Left kidney (tissue), 2 donors: ENCODE results near the gene TUBB4B. TPM values are rescaled to one million over a fixed set of nuclear protein-coding genes. Genes with fewer than 3 reads are reported as not detected.
A peak's percentile ranks its signal among the peaks of the same experiment; 100 is the strongest.

Source experiments
- DNase-seq: peaks from one replicate; pipeline ENCODE4 v3.0.0-alpha.2; 2013
- polyA plus RNA-seq: library from polyadenylated mRNA; unstranded; fragments of 120-200 nt; gene quantifications from one replicate; pipeline ENCODE4 v1.2.1, GENCODE V29; 2013; ENCODE audit not compliant: insufficient read length

The TUBB4B gene
- polyA plus RNA-seq, 1 donor = 345 TPM

- no peak for DNase-seq
Measured at GRCh38 chr9:137224830-137225694, 16.0 kb upstream of the TUBB4B start, which contains the start of gene CYSRT1. Gene CYSRT1 (plus strand): TSS chr9:137225174. CDS start chr9:137225622, 448 bp downstream.

DNA sequence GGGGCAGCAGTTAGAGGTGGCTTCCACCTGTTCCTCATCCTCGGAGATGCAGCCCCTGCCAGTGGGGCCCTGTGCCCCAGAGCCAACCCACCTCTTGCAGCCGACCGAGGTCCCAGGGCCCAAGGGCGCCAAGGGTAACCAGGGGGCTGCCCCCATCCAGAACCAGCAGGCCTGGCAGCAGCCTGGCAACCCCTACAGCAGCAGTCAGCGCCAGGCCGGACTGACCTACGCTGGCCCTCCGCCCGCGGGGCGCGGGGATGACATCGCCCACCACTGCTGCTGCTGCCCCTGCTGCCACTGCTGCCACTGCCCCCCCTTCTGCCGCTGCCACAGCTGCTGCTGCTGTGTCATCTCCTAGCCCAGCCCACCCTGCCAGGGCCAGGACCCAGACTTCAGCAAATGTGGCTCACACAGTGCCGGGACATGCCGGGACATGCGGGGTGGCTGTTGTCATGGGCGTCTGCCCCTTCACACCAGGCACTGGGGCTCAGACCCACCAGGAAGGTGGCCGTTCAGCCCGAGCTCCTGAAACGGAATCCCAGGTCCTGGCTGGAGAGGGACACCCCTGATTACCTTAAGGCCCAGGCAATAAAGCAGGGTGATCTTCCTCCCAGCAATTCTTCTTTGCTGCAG lies 15.3 kb upstream of the TUBB4B start:
- DNase-seq = no peak

GRCh38 chr9:137226338-137227053 lies 14.6 kb upstream of the TUBB4B start:
- no peak for DNase-seq

DNA sequence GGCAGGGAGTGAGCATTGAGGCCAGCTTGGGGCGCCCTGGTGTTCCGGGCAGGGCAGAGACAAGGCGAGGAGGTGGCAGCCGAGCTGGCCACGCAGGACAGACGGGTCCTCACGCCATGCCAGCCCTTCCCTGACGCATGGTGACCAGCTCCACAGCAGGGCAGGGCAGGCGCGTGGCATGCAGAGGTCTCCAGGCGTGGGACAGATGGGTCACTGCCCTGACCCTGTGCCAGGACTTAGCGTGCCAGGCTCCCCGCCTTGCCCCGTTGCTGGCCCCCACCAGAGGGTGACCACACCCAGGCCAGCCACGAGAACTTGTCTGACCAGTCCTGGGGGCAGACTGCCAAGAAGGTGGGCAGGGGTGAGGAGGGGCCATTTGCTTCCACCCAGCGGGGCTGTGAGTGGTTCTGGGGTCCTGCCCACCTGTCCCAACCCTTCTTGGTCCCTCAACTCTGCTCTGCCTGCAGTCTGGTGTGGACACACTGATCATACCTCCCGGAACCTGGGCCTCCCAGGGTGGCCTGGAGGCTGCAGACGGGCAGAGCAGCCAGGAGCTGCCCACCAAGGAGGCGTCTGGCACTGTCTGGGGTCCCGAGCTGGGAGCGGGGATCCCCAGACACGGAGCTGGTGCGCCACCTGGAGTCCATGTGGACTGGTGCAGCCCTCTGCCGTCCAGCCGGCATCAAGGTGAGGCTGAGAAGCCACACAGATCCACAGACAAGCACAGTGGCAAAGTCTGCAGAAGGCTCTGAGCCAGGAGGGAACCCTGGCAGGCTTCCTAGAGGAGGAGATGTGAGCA lies 13.8 kb upstream of the TUBB4B start, which contains the start of gene RNF224:
Gene RNF224, plus strand, starts transcription at position 449 of the 799 bp plus-strand sequence. CDS start 834 bp downstream, outside the sequence.
- DNase-seq = peak; percentile 68

DNA sequence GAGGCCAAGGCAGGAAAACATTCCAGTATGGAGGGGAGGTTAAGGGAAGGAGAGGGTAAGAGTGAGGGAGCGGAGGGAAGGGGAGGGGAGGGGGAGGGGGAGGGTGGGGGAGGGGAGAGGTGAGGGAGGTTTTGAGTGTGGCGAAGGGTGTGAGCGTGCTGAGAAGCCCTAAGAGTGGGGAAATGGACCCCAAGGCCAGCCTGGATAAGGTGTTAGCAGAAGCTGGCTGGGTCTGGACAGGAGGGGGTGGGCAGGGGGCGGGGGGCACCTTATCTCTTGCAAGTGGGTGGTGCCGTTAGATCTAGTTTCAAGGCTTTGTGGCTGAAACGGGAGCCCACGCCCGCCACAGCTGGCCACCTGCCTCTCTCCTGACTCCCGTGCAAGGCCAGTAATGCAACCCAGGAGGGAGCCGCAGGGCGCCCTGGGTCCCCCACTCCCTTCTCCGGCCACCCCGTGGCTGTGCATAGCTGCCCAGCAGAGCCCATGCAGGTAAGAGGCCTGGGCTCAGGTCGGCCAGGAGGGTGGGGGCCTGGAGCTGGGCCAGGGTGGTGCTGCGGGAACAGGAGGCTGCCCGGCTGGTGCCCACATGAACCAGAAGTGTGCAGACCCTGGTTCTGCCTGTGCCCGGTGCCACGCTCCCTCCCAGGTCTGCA lies 13.1 kb upstream of the TUBB4B start:
- no peak for DNase-seq

- no peak for DNase-seq
Measured at GRCh38 chr9:137228506-137228967, 12.6 kb upstream of the TUBB4B start.

GRCh38 chr9:137228968-137229896 lies 11.9 kb upstream of the TUBB4B start:
- no peak for DNase-seq

- no peak for DNase-seq
Measured at GRCh38 chr9:137229903-137230704, 11.0 kb upstream of the TUBB4B start.

- DNase-seq = no peak
Measured at GRCh38 chr9:137230705-137231371, 10.2 kb upstream of the TUBB4B start, which contains the start of gene SLC34A3. Gene SLC34A3 (plus strand): TSS chr9:137230901. CDS start chr9:137231703, 802 bp downstream.

DNA sequence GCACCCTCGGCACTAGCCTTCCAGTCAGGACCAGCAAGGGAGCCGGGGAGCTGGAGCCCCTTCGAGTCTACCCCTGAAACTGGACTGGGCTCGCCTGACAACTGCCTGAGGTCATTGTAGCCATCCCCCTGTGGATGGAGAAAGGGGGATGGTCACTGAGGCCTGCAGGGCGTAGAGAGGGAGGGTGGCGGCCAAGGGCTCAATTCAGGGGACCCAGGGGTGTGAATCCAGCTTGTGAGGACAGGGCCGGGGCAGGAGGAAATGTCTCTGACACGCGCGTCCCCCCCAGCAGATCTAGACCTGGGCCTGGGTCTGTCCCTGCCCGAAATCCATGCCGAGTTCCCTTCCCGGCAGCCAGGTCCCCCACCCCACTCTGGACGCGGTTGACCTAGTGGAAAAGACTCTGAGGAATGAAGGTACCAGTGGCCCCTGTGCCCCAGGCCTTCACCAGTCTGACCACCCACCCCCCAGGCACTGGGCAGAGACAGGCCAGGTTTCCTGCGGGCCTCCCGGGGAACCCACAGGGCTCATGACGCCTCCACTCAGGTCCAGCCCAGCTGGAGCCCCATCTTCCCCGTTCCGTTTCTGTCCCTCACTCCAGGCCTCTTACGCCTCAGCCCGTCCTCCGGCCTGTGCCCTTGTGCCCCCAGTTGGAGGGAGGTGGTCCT lies 9.6 kb upstream of the TUBB4B start:
- no peak for DNase-seq

DNA sequence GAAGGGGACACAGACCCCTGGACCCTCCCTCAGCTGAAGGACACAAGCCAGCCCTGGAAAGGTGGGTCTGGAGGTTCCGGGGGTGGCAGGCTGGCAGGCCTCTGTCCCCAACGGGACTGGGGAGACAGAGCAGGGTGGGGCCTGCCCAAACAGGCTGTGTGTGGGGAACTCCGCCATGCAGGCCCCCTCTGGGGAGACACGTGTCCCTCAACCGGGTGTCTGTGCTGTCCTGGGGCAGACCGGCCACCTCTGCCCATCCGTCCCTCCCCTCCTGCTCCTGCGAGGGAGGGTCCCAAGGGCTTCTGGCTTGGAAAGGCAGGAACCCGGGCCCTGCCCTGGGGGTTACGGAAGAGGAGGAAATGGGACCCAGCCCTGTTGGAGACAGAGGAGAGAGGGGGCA lies 9.0 kb upstream of the TUBB4B start:
- no peak for DNase-seq

- no peak for DNase-seq
Measured at GRCh38 chr9:137232510-137232909, 8.6 kb upstream of the TUBB4B start.

DNA sequence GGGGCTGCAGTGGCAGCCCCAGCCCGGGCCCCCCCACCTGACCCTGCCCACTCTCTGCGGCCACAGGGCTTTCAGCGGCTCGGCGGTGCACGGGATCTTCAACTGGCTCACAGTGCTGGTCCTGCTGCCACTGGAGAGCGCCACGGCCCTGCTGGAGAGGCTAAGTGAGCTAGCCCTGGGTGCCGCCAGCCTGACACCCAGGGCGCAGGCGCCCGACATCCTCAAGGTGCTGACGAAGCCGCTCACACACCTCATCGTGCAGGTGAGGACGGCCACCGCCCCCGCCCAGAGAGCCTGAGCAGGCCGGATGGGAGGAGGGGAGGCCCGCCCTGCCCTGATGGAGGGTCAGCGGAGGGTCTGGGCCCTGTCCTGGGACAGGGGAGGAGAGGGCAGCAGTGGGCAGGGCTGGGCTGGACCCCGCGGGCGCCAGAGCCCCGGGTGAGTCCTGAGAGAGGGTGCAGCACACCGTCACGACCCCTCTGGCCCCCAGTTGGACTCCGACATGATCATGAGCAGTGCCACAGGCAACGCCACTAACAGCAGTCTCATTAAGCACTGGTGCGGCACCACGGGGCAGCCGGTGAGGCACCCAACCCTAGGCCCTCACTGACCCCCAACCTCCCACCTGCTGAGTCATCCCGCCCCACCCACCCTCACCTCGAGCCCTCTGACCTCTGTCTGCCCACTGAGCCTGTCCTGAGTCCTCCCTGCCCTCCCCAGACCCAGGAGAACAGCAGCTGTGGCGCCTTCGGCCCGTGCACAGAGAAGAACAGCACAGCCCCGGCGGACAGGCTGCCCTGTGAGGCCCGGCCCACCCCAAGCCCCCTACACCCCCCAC lies 7.7 kb upstream of the TUBB4B start:
- DNase-seq = no peak

DNA sequence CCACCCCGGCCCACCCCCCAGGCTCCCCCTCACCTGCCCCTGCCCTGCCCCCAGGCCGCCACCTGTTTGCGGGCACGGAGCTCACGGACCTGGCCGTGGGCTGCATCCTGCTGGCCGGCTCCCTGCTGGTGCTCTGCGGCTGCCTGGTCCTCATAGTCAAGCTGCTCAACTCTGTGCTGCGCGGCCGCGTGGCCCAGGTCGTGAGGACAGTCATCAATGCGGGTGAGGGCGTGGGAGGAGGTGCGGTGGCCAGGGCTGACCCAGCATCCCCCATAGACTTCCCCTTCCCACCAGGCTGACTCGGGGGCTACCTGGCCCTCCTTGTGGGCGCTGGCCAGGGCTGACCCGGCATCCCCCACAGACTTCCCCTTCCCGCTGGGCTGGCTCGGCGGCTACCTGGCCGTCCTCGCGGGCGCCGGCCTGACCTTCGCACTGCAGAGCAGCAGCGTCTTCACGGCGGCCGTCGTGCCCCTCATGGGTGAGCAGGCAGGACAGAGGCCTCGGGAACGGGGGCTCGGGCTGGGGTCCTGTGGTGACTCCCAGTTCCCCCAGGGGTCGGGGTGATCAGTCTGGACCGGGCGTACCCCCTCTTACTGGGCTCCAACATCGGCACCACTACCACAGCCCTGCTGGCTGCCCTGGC lies 6.9 kb upstream of the TUBB4B start:
- DNase-seq = no peak

DNA sequence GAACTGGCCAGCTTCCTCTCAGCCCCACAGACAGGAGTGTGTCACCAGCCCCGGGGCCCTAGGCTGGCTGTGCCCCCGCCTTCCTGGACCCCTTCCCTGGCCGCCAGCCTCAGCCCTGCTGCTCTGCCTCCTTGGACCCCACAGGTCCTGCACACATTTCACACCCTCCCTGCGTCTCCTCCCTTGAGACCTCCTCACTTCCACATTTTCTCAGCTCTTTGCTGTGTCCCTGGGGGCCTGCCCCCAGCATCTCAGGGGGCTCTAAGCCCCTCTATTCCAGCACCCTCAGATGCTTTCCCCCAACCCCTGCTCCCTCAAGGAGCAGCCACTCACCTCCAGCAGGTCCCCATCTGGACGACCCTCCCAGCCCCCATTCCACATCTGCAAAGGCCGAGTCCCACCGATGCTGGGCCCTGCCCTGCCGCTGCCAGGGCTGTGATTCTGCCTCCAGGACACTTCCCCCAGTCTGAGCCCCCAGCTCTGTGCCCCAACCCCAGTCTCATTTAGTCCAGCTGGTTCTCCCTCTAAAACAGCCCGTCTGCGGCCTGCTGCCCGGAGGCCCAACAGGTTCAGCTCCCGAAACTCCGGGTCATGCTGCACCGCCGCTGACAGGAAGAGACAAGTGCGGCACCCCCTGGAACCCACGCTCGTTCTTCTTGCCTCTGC lies 6.2 kb upstream of the TUBB4B start:
- DNase-seq = no peak
